ENCODE results near the gene HSF4. TPM values are rescaled to one million over a fixed set of nuclear protein-coding genes. Genes with fewer than 3 reads are reported as not detected.

The HSF4 gene
- total RNA-seq, 1 experiment from 2014 or later: 1.2 TPM

DNA sequence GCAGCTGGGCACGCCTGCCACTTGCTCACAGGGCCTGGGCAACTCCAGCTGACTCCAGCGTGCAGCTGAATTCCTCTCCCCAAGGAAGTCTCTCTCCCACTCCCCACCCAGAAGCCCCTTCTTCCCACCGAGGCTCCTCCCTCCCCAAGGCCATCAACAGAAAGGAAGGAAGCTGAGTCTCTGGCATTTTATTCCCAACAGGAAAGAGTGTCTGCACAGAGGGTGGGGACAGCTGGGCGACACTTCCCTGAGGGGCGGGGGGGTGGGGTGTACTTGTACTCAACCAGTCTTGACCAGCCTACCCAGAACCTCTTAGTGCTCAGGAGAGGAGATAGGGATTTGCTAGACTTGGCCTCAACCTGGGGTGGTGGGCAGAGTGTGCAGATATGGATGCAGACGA lies 25.5 kb downstream of the HSF4 start, which contains the start of gene EXOC3L1:
EXOC3L1 (minus strand) TSS at position 96 of the 400 bp plus-strand sequence. CDS start 460 bp downstream, outside the sequence.
- Histone ChIP-seq H2AFZ (ENCODE audit: low read length) (no peak within 1 kb of the TSS), H4K20me1 (ENCODE audit: control insufficient read depth, insufficient read depth, insufficient read length) (no peaks in the 10 kb centered on the region), H3K9me3 (ENCODE audit: control insufficient read depth, low read depth, low read length) (no peaks in the 10 kb centered on the region), H4K8ac (replicated peaks; ENCODE audit: insufficient read length, low read depth, low read length) (no peak within 1 kb of the TSS), H2AK5ac (ENCODE audit: insufficient read length, low read length) (no peak within 1 kb of the TSS), H3K18ac (ENCODE audit: insufficient read length, low read depth, low read length) (no peak within 1 kb of the TSS), H3K23me2 (ENCODE audit: insufficient read length, low read depth, low read length, poor library complexity, severe bottlenecking) (peaks cover 8% of the 10 kb centered on the region), H3T11ph (ENCODE audit: low read length) (no peak within 1 kb of the TSS), H4K91ac (ENCODE audit: insufficient read length, low read depth, low read length) (no peak within 1 kb of the TSS), H3K4me1 (ENCODE audit: insufficient read depth, low read length) (peaks cover 4% of the 10 kb centered on the region; the same call in 1 of the 2 replicates), H2BK12ac (ENCODE audit: insufficient read length, low read depth, low read length) (no peak within 1 kb of the TSS), H3K27me3 (ENCODE audit: insufficient read depth, low read length) (no peaks in the 10 kb centered on the region; the same call in none of the 2 replicates), H2BK20ac (ENCODE audit: low read depth, low read length, poor library complexity, severe bottlenecking) (no peak within 1 kb of the TSS), H4K5ac (ENCODE audit: insufficient read length, low read depth, low read length) (no peak within 1 kb of the TSS), H2BK120ac (ENCODE audit: low read depth, low read length, poor library complexity, severe bottlenecking) (no peak within 1 kb of the TSS), H3K4me2 (ENCODE audit: insufficient read depth, insufficient read length, low read length) (no peak within 1 kb of the TSS), H2BK5ac (ENCODE audit: insufficient read length, low read length) (no peak within 1 kb of the TSS), H3K9ac (ENCODE audit: extremely low read depth, insufficient read length, low read length) (no peak within 1 kb of the TSS), H2BK15ac (ENCODE audit: low read depth, low read length) (no peak within 1 kb of the TSS), H3K79me2 (ENCODE audit: insufficient read depth, low read length) (peaks cover 13% of the 10 kb centered on the region; the same call in 1 of the 2 replicates), H3K14ac (ENCODE audit: insufficient read depth, low read length) (no peak within 1 kb of the TSS), H3K79me1 (ENCODE audit: insufficient read depth, low read depth, low read length, poor library complexity, severe bottlenecking) (peaks cover 13% of the 10 kb centered on the region), H3K23ac (ENCODE audit: insufficient read length, low read depth, low read length) (no peak within 1 kb of the TSS), H3K27ac (ENCODE audit: insufficient read length, low read depth, low read length) (no peak within 1 kb of the TSS), H3K4ac (ENCODE audit: low read depth, low read length) (no peak within 1 kb of the TSS), H3K56ac (ENCODE audit: insufficient read length, low read depth, low read length) (no peak within 1 kb of the TSS)
- Mint-ChIP-seq H3K27me3 (ENCODE audit: low read depth) (peaks cover 20% of the 10 kb centered on the region), H3K4me3 (peak within 1 kb of the TSS; percentile 52 to 59; a peak in 4 of 5 replicates), H3K4me1 (peaks cover 29 to 42% of the 10 kb centered on the region in 2 experiments), H3K36me3 (ENCODE audit: insufficient read depth in 1 of 3, low read depth in 3 of 3) (peaks cover 17 to 24% (median 23%) of the 10 kb centered on the region in 3 experiments), H3K27ac (no peak within 1 kb of the TSS), H3K9me3 (no peaks in the 10 kb centered on the region; a peak in 2 of 5 replicates)
- TF ChIP-seq, protein P1, sequence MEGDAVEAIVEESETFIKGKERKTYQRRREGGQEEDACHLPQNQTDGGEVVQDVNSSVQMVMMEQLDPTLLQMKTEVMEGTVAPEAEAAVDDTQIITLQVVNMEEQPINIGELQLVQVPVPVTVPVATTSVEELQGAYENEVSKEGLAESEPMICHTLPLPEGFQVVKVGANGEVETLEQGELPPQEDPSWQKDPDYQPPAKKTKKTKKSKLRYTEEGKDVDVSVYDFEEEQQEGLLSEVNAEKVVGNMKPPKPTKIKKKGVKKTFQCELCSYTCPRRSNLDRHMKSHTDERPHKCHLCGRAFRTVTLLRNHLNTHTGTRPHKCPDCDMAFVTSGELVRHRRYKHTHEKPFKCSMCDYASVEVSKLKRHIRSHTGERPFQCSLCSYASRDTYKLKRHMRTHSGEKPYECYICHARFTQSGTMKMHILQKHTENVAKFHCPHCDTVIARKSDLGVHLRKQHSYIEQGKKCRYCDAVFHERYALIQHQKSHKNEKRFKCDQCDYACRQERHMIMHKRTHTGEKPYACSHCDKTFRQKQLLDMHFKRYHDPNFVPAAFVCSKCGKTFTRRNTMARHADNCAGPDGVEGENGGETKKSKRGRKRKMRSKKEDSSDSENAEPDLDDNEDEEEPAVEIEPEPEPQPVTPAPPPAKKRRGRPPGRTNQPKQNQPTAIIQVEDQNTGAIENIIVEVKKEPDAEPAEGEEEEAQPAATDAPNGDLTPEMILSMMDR (conservative IDR thresholded peaks at IDR 0.05): no peak
- DNase-seq: no peak
- no CpG with 5 or more reads among the region's 6 CpGs for WGBS (ENCODE audit: extremely low coverage, insufficient read length, low lambda C conversion rate)

Data from H9 (cell line).